ENCODE data around the gene TBL1XR1.

The TBL1XR1 gene

GRCh38 chr3:176987901-176988650, 209.2 kb downstream of the TBL1XR1 start:
- no peak overlapping the region for H2BK5ac ChIP-seq (ENCODE audit: low read depth, low read length, poor library complexity, severe bottlenecking)
- no peak overlapping the region for H2BK120ac ChIP-seq (ENCODE audit: low read depth, low read length)
- H3K27me3 ChIP-seq (ENCODE audit: control insufficient read depth in 1 of 2, insufficient read depth in 1 of 2, low read length in 2 of 2), result no peaks in the 10 kb centered on the region
- no peak overlapping the region for H3K4me3 ChIP-seq (ENCODE audit: insufficient read depth in 1 of 2, low read depth in 1 of 2, low read length in 2 of 2)
- H3K4me2 ChIP-seq (ENCODE audit: low read length, poor library complexity, severe bottlenecking), result no peak overlapping the region
- H3K14ac ChIP-seq (ENCODE audit: low read length in 2 of 2), result no peak overlapping the region
- H3K4ac ChIP-seq (ENCODE audit: low read depth in 1 of 2, low read length in 2 of 2), result no peak overlapping the region
- H3K23ac ChIP-seq (ENCODE audit: low read length in 2 of 2), result no peak overlapping the region
- no peaks in the 10 kb centered on the region for H3K79me1 ChIP-seq (replicated peaks; ENCODE audit: low read length, poor library complexity, severe bottlenecking)
- H2BK12ac ChIP-seq (ENCODE audit: low read length in 2 of 2), result no peak overlapping the region
- no peak overlapping the region for H3K27ac ChIP-seq (ENCODE audit: low read length, poor library complexity, severe bottlenecking)
- H2AFZ ChIP-seq (ENCODE audit: low read depth, low read length), result no peak overlapping the region
- H4K91ac ChIP-seq (ENCODE audit: low read length), result no peak overlapping the region
- H2BK15ac ChIP-seq (ENCODE audit: low read depth, poor library complexity, severe bottlenecking), result no peak overlapping the region
- no peak overlapping the region for H3K18ac ChIP-seq (ENCODE audit: low read depth in 1 of 2, low read length in 2 of 2)
- no peak overlapping the region for H2AK5ac ChIP-seq (ENCODE audit: low read length, severe bottlenecking)
- no peak overlapping the region for H4K8ac ChIP-seq (ENCODE audit: low read length)
- no peak overlapping the region for H3K9ac ChIP-seq (ENCODE audit: low read length)
- WGBS, result 79% methylated on average over 4 of the region's 8 CpGs
- H3K4me1 ChIP-seq (ENCODE audit: control insufficient read depth, insufficient read depth, low read depth, low read length), result no peaks in the 10 kb centered on the region
- no peaks in the 10 kb centered on the region for H3K36me3 ChIP-seq (ENCODE audit: control insufficient read depth in 1 of 2, insufficient read depth in 2 of 2, low read depth in 1 of 2, low read length in 2 of 2)
- no peaks in the 10 kb centered on the region for H3K9me3 ChIP-seq (ENCODE audit: control insufficient read depth, low read length)
- peak; percentile 16 for DNase-seq

GRCh38 chr3:176978441-176978840, 218.8 kb downstream of the TBL1XR1 start:
- DNase-seq, result no peak
- Histone ChIP-seq H3K23ac (ENCODE audit: low read length in 2 of 2) (no peak overlapping the region), H3K27ac (ENCODE audit: low read length, poor library complexity, severe bottlenecking) (no peak overlapping the region), H3K9ac (ENCODE audit: low read length) (no peak overlapping the region), H2BK5ac (ENCODE audit: low read depth, low read length, poor library complexity, severe bottlenecking) (no peak overlapping the region), H3K14ac (ENCODE audit: low read length in 2 of 2) (no peak overlapping the region), H3K27me3 (ENCODE audit: control insufficient read depth in 1 of 2, insufficient read depth in 1 of 2, low read length in 2 of 2) (no peaks in the 10 kb centered on the region), H2BK120ac (ENCODE audit: low read depth, low read length) (no peak overlapping the region), H3K18ac (ENCODE audit: low read depth in 1 of 2, low read length in 2 of 2) (no peak overlapping the region), H4K8ac (ENCODE audit: low read length) (no peak overlapping the region), H3K4me2 (ENCODE audit: low read length, poor library complexity, severe bottlenecking) (no peak overlapping the region), H3K4me1 (ENCODE audit: control insufficient read depth, insufficient read depth, low read depth, low read length) (no peaks in the 10 kb centered on the region), H2AK5ac (ENCODE audit: low read length, severe bottlenecking) (no peak overlapping the region), H3K79me1 (replicated peaks; ENCODE audit: low read length, poor library complexity, severe bottlenecking) (no peaks in the 10 kb centered on the region), H3K4me3 (ENCODE audit: insufficient read depth in 1 of 2, low read depth in 1 of 2, low read length in 2 of 2) (no peak overlapping the region), H3K36me3 (ENCODE audit: control insufficient read depth in 1 of 2, insufficient read depth in 2 of 2, low read depth in 1 of 2, low read length in 2 of 2) (no peaks in the 10 kb centered on the region), H4K91ac (ENCODE audit: low read length) (no peak overlapping the region), H2BK12ac (ENCODE audit: low read length in 2 of 2) (no peak overlapping the region), H2AFZ (ENCODE audit: low read depth, low read length) (no peak overlapping the region), H3K4ac (ENCODE audit: low read depth in 1 of 2, low read length in 2 of 2) (no peak overlapping the region), H2BK15ac (ENCODE audit: low read depth, poor library complexity, severe bottlenecking) (no peak overlapping the region), H3K9me3 (ENCODE audit: control insufficient read depth, low read length) (peaks cover 4% of the 10 kb centered on the region)
- 100% methylated on average over 2 of the region's 3 CpGs for whole genome bisulfite sequencing

GRCh38 chr3:176977331-176977730, 220.0 kb downstream of the TBL1XR1 start:
- Histone ChIP-seq H2BK120ac (ENCODE audit: low read depth, low read length) (no peak overlapping the region), H4K8ac (ENCODE audit: low read length) (no peak overlapping the region), H3K27me3 (ENCODE audit: control insufficient read depth in 1 of 2, insufficient read depth in 1 of 2, low read length in 2 of 2) (no peaks in the 10 kb centered on the region), H3K4me2 (ENCODE audit: low read length, poor library complexity, severe bottlenecking) (no peak overlapping the region), H3K18ac (ENCODE audit: low read depth in 1 of 2, low read length in 2 of 2) (no peak overlapping the region), H3K4me1 (ENCODE audit: control insufficient read depth, insufficient read depth, low read depth, low read length) (no peaks in the 10 kb centered on the region), H4K91ac (ENCODE audit: low read length) (no peak overlapping the region), H2AK5ac (ENCODE audit: low read length, severe bottlenecking) (no peak overlapping the region), H3K9me3 (ENCODE audit: control insufficient read depth, low read length) (peaks cover 3% of the 10 kb centered on the region), H3K36me3 (ENCODE audit: control insufficient read depth in 1 of 2, insufficient read depth in 2 of 2, low read depth in 1 of 2, low read length in 2 of 2) (no peaks in the 10 kb centered on the region), H3K27ac (ENCODE audit: low read length, poor library complexity, severe bottlenecking) (no peak overlapping the region), H2BK5ac (ENCODE audit: low read depth, low read length, poor library complexity, severe bottlenecking) (no peak overlapping the region), H2AFZ (ENCODE audit: low read depth, low read length) (no peak overlapping the region), H2BK15ac (ENCODE audit: low read depth, poor library complexity, severe bottlenecking) (no peak overlapping the region), H3K79me1 (replicated peaks; ENCODE audit: low read length, poor library complexity, severe bottlenecking) (no peaks in the 10 kb centered on the region), H3K9ac (ENCODE audit: low read length) (no peak overlapping the region), H2BK12ac (ENCODE audit: low read length in 2 of 2) (no peak overlapping the region), H3K4me3 (ENCODE audit: insufficient read depth in 1 of 2, low read depth in 1 of 2, low read length in 2 of 2) (no peak overlapping the region), H3K4ac (ENCODE audit: low read depth in 1 of 2, low read length in 2 of 2) (no peak overlapping the region), H3K14ac (ENCODE audit: low read length in 2 of 2) (no peak overlapping the region), H3K23ac (ENCODE audit: low read length in 2 of 2) (no peak overlapping the region)
- DNase-seq, result no peak
- 90% methylated on average over 1 of the region's 2 CpGs for WGBS

- Histone ChIP-seq H4K8ac (ENCODE audit: low read length) (no peak overlapping the region), H3K36me3 (ENCODE audit: control insufficient read depth in 1 of 2, insufficient read depth in 2 of 2, low read depth in 1 of 2, low read length in 2 of 2) (no peaks in the 10 kb centered on the region), H3K27ac (ENCODE audit: low read length, poor library complexity, severe bottlenecking) (no peak overlapping the region), H2BK12ac (ENCODE audit: low read length in 2 of 2) (no peak overlapping the region), H3K4me2 (ENCODE audit: low read length, poor library complexity, severe bottlenecking) (no peak overlapping the region), H3K9ac (ENCODE audit: low read length) (no peak overlapping the region), H3K9me3 (ENCODE audit: control insufficient read depth, low read length) (no peaks in the 10 kb centered on the region), H3K4me3 (ENCODE audit: insufficient read depth in 1 of 2, low read depth in 1 of 2, low read length in 2 of 2) (no peak overlapping the region), H3K4ac (ENCODE audit: low read depth in 1 of 2, low read length in 2 of 2) (no peak overlapping the region), H2AFZ (ENCODE audit: low read depth, low read length) (no peak overlapping the region), H2AK5ac (ENCODE audit: low read length, severe bottlenecking) (no peak overlapping the region), H3K23ac (ENCODE audit: low read length in 2 of 2) (no peak overlapping the region), H3K14ac (ENCODE audit: low read length in 2 of 2) (no peak overlapping the region), H2BK120ac (ENCODE audit: low read depth, low read length) (no peak overlapping the region), H3K4me1 (ENCODE audit: control insufficient read depth, insufficient read depth, low read depth, low read length) (no peaks in the 10 kb centered on the region), H3K18ac (ENCODE audit: low read depth in 1 of 2, low read length in 2 of 2) (no peak overlapping the region), H4K91ac (ENCODE audit: low read length) (no peak overlapping the region), H2BK5ac (ENCODE audit: low read depth, low read length, poor library complexity, severe bottlenecking) (no peak overlapping the region), H2BK15ac (ENCODE audit: low read depth, poor library complexity, severe bottlenecking) (no peak overlapping the region), H3K79me1 (replicated peaks; ENCODE audit: low read length, poor library complexity, severe bottlenecking) (no peaks in the 10 kb centered on the region), H3K27me3 (ENCODE audit: control insufficient read depth in 1 of 2, insufficient read depth in 1 of 2, low read length in 2 of 2) (no peaks in the 10 kb centered on the region)
- no peak for DNase-seq
- WGBS, result 99% methylated on average over 9 of the region's 10 CpGs
Observed at GRCh38 chr3:176976586-176976985, 220.7 kb downstream of the TBL1XR1 start.
